Stimulated activated CD4-positive, alpha-beta T cell treated with anti-CD3 and anti-CD28 coated beads, Interleukin-15, amount 100 ng/mL, for 1 hour (primary cell): Measurements from ENCODE around the gene COA8.
"Not testable (repeated sequence)": the region's sequence is repeated elsewhere in the genome, so short reads cannot be mapped to it uniquely, and the experiment has no call there.

ENCODE experiments used
- DNase-seq, 2 donors: peaks; one replicate each; pipeline ENCODE4 v3.0.0-alpha.2; 2020; ENCODE audit warnings: low read depth in 1 of 2, low spot score in 1 of 2

Gene COA8

DNA sequence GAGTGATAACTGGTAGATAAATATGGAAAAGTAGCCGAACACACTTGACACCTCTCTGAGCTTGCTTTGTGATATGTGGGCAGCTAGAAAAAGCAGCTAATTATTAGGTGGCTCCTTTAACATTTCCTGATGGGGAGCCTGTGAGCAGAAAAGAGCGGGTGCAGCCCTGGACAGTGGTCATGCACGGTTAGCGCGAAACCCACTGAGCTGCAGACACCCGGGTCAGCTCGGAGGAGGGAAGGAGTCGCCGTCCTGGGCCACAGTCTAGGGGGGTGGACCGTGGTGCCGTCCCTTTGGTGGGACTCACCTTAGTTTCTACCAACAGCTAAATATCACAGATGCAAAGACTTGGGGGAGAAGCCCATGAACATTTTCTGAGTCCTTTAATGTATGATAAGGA, 6.6 kb downstream of the COA8 start:
- no peak for DNase-seq

DNA sequence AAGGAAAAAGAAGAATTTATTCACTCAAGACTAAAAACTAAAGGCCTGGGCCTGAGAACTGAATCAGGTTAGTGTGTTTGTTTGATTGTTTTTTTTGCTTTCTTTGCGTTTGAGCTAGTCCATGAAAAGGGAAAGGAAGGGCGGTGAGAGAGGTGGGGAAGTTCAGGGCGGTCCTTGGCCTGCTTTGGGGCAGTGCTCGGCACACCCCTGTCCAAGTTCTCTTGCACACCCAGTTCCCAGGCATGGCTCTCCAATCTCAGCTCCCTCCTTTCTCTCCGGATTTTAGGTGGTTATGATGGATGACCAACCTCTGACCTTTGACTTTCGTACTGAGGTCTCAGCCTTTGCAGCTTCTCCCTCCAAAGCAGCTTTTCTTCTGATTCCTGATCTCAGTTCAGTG, 11.3 kb downstream of the COA8 start:
- no peak for DNase-seq

DNA sequence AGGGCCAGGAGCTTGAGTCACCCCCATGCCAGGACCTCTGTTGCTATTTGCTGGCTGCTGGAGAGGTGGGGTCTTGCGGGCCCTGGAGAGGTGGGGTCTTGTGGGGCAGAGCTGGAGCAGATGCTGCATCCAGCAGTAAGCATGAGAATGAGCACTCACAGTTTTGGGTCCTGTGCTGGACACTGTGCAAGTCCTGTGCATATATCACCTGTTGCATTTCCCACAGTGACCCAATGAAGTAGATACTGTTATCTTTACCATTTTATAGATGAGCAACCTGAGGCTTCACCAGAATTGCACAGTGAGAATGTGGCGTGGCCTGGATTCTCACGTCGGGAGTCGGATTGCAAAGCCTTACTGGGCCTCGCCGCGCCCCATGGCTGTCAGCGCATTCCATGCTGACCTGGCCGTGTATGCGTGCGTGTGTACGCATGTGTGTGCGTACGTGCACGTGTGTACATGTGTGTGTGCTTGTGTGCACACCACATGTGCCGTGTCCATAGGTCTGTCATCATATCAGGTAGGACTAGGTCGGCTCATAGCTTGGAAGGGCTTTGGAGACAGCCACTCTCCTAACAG, 12.0 kb downstream of the COA8 start:
- no peak for DNase-seq

DNA sequence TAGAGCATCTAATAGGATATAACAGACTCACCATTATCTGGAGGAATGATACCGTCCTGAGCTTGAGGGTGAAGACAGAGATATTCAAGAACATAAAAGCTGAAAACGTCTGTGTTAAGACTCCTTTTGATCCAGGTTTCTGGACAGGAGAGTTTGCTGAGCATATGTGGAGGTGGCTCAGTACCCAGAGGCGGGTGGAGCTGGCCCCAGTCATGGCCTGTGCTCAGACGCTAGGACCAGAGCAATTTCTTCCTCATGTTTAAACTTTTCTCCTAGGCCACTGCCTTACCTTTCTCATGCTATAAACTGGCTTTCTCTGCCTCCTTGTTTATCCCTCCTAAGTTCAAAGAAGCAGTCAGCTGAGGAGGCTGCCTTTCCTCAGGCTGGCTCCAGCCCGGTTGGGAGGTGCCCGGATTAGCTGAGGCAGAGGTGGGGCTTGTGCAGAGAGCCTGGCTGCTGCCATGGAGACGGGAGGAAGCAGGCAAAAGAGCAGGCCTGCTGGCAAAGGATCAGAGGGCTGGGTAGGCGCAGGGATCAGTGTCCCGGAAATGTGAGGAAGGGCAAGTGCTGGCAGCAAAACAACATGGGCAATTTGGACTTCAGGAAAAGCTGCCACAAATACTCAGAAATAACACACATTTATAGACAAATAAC, 13.7 kb downstream of the COA8 start:
- no peak for DNase-seq

DNA sequence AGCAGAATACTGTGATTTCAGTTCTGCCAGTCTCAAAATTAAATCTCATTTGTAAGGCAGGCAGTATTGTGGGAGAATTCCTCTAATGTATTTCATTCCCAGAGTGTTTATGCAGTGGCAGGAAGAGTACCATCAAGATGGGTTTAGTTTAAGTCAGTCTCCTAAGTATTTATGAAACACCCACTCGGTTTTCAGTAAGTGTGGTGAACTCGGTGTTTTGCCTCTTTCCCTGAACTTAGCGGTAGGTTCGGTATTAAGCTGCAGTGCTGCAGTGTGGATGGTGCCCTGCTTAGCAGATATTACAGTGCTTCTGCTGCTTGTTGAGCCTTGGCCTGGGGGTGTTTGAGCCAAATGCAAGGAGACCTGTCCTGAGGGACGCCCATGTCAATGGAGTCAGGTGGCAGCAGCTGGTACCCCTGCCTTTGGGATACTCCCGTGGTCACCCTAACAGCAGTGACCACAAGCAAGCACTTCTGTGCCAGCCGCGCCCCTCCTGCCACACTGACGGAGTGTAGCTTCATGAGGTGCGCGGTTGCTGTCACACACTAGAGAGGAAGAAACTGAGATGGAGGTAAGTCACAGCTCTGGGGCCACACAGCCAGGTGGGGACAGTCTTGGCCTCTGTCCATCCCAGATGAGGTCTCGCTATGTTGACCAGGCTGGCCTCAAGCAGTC, 15.8 kb downstream of the COA8 start:
- no peak for DNase-seq

DNA sequence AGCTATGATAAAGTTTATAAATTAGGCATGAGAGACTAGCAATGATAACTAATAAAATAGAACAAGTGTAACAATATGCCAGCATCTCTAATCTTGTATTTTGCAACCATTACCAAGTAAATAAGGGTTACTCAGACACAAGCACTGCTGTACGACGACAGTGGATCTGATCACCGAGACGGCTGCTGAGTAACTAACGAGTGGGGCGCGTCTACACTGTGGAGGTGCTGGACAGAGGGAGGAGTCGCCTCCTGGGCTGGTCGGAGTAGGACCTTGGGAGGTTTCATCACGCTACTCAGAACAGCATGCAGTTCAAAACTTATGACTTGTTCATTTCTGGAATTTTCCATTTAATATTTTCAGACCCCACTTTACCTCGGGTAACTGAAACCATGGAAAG, 18.4 kb downstream of the COA8 start:
- DNase-seq: no peak

DNA sequence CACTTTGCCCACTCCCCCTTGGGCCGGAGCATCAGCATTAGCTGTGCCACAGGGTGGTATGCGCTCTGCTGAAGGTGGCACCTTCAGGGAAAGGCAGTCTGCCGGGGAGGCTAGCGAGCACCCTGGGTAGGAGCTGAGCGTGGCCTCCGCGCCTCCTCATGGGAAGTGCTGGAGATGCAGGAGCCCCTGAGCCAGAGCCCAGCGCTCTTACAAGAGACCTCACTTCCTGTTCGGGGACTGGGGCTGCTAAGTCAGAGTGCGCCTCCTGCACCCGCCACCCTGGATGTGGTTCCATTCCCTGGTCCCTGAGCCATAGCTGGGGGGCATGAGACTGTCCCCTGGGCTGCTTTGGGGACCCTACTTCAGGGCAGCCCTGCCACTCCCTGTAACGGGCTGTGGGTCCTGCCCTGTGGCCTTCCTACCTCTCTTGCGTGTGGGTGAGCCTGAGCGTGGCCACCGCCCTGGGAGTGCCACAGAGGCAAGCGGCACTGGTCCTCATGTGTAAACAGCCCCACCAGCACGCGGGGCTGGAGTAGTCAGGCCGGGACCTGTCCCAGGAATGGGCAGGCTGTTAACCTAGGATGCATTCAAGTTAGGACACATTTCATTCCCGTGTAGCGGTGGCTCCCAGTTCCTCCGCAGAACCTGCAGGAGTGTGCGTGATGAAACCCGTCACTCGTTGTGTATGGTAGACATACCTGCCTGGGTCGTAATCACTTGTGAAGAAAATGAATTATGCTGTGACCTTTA, 19.4 kb downstream of the COA8 start:
- no peak for DNase-seq

DNA sequence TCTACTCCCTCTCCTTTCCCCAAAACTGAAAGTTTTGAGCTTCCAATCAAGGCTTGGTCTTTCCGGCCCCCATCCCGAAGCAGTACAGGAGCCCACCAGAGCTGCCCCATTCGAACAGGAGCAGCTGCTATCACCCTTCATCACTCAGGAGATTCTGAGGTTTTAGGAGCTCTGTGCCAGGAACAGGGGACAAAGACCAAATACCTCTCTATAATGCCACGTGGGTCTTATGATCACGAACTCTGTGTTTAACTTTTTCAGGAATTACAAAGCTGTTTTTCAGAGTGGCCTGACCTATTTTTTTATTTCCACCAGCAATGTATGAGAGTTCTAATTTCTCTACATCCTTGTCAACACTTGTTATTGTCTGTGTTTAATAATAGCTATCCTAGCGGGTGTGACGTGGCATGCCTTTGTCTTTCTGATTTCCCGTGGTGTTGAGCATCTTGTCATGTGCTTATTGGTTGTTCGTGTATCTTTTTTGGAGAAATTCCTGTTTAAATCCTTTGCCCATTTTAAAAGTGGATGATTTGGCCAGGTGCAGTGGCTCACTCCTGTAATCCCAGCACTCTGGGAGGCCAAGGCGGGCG, 21.7 kb downstream of the COA8 start:
- DNase-seq: no peak

DNA sequence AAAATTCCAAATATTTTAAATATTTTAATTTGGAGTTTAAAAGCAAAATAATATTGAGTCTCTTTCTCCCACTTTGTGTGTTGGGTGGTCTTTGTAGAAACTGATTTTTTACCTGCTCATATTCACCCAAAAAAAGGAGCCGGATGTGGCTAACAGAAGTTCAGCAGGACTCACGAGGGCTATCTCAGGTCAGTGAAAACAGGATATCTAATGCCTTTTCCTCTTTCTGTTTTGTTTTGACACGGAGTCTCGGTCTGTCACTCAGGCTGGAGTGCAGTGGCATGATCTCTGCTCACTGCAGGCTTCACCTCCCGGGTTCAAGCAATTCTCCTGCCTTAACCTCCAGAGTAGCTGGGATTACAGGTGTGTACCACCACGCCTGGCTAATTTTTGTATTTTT, 30.8 kb downstream of the COA8 start:
- DNase-seq: no peak

DNA sequence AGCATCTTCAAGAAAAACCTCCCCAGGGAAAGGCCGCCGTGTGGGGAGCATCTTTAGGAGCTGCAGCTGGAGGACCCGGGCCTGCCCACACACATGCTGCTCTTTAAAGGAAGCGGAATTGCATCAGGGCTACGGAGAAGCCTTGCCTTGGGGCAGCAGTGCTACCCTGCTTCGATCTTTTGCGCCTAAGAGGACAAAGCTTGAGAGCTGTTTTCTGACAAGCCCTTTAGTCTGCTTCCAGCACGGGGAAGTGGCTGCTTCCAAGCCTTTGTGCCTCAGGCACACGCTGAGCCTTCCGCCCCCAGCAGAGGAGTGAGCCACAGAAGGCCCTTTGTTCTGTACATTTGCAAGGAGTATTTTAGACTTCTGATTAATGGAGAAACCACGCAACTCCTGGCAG, 31.5 kb downstream of the COA8 start:
- DNase-seq: no peak

DNA sequence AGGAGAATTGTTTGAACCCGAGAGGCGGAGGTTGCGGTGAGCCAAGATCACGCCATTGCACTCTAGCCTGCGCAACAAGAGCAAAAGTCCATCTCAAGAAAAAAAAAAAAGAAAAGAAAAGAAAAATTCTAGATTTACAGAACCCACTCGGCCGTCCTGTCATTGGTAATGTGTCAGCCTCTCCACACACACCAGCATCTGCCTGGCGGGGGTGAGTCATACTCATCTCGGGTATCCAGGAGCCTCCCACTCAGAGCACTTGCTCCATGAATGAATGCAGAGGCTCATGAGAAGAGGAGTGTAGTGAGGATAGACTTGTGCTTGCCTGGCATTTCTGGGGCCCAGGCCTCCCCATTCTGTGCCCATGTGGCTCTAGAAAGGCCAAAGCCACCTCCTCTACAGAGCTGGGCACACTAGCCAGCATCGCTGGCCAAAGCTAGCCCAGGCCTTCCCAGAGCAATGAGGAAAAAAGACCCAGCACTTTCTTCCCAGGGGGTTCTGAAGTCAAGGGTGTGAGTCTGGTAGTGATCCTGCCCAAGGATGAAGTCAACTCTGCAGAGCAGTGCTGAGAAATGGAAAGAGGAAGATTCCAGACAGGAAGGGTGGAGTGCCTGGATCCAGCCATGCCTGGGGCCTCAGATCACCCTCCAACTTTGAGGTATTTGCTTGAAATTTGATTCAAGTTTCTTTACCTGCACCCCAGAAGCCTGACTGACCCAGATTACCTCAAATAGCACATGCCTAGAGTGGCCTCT, 35.0 kb downstream of the COA8 start:
- no peak for DNase-seq

DNA sequence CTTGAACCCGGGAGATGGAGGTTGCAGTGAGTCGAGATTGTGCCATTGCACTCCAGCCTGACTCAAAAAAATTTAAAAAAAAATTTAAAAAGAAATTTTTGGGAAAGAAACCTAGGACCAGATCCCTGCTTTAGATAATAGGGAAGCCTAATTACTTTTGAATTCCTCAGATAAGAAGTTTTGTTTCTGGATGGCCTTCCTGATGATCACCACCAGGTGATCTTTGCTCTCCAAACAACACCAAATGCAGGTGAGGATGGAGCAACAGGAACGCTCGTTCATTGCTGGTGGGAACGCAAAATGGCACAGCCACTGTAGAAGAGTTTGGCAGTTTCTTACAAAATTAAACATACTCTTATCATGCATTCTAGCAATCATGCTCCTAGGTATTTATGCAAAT, 37.7 kb downstream of the COA8 start:
- DNase-seq: no peak

DNA sequence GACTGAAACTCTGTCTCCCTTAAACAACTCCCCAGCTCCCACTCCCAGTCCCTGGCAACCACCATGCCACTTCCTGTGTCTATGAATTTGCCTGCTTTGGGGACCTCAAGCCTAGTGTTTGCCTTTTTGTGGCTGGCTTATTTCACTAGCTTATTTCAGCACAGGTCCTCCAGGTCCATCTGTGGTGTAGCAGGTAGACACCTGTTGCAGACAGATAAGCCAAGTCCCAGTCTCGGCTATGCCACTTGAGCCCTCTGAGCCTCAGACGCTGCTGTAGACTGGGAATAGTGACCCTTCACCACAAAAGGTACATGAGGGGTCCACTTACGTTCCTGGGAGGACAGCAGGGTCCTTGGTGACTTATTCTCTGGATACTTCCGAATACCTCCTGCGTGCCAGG, 41.9 kb downstream of the COA8 start:
- no peak for DNase-seq

DNA sequence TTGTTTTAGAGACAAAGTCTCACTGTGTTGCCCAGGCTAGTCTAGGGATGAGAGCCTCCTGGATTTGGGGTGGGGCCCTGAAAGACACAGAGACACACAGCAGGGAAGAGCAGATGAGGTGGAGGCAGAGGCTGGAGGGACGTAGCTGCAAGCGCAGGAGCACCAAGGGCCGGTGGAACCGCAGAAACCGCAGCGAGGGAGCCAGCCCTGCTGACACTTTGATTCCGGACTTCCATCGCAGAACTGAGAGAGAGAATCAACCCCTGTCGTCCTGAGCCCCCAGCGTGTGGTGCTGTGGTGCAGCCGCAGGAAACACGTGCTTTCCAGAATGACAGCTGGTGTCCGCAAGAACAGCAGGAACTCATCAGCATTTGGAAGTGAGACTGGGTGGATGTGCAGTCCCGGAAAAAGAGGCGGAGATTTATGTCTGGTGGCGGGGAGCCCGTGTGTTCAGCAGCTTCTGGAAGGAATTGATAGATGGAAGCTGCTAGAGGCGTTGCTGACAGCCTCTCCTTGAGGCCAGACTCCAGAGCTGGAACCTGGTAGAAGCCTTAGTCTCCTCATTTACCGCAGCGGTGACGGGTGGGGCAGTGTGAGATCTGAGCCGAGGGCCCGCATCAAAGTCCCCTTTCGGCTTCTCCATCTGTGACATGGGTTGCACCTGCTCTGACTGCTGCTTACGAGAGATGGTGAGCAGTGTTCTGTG, 44.4 kb downstream of the COA8 start:
- DNase-seq: no peak

DNA sequence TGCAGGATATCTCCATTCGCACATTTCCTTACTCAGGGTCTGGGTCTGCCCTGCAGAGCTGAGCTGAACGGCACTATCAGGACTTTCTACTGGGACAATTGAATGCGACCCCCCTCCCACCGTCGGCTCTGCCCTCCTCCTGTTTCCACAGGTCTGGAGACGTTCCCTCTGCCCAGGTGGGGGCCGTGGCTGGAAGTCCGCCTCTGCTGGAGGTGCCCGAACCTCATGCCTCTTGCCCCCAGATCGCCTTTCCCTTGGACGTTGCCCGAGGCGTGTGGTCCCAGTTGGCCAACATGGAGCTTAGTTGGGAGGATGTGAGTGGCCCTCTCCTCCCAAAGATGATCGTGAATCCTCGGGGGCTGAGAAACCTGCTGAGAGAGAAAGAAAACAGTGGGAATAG, 45.1 kb downstream of the COA8 start:
- DNase-seq: no peak

DNA sequence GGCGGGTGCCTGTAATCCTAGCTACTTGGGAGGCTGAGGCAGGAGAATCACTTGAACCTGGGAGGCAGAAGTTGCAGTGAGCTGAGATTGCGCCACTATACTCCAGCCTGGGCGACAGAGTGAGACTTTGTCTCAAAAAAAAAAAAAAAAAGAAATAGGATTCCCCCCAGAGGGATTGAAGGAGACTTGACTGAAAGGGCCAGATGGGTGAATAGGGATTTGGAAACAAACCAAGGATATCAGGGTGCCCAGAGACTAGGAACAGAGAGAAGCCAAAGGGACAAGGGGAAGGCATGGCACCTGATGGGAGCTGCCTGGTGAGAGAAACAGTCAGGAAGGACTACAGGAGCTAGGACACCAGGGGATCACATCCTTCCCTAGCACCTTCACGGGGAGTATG, 46.3 kb downstream of the COA8 start:
- DNase-seq: not testable (repeated sequence)

DNA sequence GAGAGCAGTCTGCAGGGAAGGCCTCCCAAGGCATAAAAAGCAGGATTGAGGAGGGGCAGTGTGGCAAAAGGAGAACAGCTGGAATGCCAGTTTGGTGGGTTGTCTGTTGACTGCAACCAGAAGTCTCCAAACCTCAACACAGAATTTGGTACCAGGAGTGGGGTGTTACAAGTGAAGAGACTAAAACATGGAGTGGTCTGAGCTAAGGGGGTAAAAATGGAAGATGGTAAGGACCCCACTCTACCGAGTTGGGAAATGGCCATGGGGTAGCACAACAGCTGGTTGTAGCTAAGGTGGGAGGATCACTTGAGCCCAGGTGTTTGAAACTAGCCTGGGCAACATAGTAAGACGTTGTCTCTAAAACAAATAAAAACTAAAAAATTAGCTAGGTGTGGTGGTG, 48.5 kb downstream of the COA8 start:
- no peak for DNase-seq

DNA sequence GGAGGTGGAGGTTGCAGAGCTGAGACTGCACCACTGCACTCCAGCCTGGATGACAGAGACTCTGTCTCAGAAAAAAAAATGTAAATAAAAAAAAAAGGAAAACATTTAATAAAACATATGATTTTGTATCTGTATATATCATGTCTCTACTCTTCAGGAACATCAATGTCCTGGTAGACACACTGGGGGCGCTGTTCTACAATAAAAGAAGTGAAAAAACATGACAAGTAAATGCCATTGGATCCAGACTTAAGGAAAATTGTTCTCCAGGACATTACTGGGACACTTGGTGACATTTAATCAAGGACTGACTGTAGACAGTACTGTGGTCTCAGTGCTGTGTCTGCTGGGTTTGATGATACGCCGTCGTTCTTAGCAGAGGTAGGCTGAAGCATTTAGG, 50.8 kb downstream of the COA8 start:
- no peak for DNase-seq

DNA sequence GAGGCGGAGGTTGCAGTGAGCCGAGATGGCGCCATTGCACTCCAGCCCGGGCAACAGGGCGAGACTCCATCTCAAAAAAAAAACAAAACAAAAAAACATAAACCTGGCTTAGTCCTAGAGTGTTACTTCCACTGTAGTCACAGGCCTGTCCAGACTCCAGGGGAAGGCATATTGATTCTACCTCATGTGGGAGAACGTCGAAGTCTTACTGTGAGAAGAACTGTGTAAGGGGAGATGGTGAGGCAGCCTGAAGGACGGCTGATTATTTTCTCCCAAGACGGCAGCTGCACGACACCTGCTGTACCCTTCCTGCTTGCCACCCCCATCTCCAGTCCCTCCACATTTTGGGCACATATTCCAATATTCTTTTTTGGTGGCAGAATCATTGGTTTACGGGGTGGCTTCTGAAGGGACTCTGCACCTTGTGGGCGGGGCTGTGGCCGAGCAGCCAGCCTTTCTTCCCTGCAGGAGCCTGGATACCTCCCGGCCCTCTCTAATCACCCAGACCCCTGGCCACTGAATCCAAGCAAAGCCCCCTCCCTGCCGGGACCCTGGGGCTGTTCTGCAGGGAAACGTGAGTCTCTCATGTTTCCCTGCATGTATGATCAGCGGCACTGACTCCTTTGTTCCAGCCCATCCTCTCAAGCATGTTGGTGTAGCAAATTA, 54.0 kb downstream of the COA8 start:
- no peak for DNase-seq

DNA sequence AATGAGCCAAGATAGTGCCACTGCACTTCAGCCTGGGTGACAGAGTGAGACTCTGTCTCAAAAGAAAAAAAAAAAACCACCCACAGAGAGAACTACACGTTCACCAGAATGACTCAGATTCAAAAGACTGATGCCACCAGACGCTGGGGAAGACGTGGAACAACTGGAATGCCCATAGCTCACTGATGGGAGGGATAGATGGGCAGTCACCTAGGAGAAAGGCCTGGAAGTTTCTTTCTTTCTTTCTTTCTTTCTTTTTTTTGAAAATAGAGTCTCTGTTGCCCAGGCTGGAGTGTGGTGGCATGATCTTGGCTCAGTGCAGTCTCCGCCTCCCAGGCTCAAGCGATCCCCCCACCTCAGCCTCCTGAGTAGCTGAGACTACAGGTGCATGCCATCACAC, 56.3 kb downstream of the COA8 start:
- no peak for DNase-seq
